H1 (cell line): ENCODE data around the gene TYW1B. TPM values are rescaled to one million over a fixed set of nuclear protein-coding genes. Genes with fewer than 3 reads are reported as not detected.

ENCODE experiments used
- CTCF ChIA-PET: fragments of 300-600 bp; sonication (Branson Sonifier 250); formaldehyde crosslinking; loops from one replicate; lab custom pipeline; 2021; ENCODE audit not compliant: partially characterized antibody; lab: Charles Lee
- POLR2A ChIA-PET: fragments of 300-600 bp; sonication (Branson Sonifier 250); formaldehyde crosslinking; loops from one replicate; lab custom pipeline; 2021; ENCODE audit warnings: inconsistent platforms; ENCODE audit not compliant: partially characterized antibody; lab: Charles Lee
- DNase-seq, 2 experiments: peaks; one replicate each; pipeline versions ENCODE4 v3.0.0 to v3.0.0-alpha.2; 2010 to 2022; ENCODE audit warnings: low spot score in 2 of 2, low read depth in 1 of 2, mixed read lengths in 1 of 2
- FAIRE-seq: peaks from 2 replicates; lab custom pipeline; 2011; peaks lifted over from hg19 to GRCh38; lab: Jason Lieb, UNC
- H2AFZ ChIP-seq: 2 replicates; pipeline ENCODE4 v1.8.1; 2012; ENCODE audit warnings: low read length, inconsistent platforms
- H2AK5ac ChIP-seq: 2 replicates; pipeline ENCODE4 v1.6.1; 2013; ENCODE audit warnings: low read depth, low read length
- H2BK120ac ChIP-seq: replicated peaks from 2 replicates; pipeline ENCODE3; 2013; ENCODE audit warnings: low read depth, low read length, inconsistent platforms
- H2BK12ac ChIP-seq: 2 replicates; pipeline ENCODE4 v1.6.1; 2013; ENCODE audit warnings: low read depth, low read length
- H2BK15ac ChIP-seq: 2 replicates; pipeline ENCODE4 v1.6.1; 2013; ENCODE audit warnings: low read length
- H2BK20ac ChIP-seq: 2 replicates; pipeline ENCODE4 v1.6.1; 2013; ENCODE audit warnings: low read length
- H2BK5ac ChIP-seq: 2 replicates; pipeline ENCODE4 v1.6.1; 2013; ENCODE audit warnings: low read depth, low read length
- H3K14ac ChIP-seq: 2 replicates; pipeline ENCODE4 v1.6.1; 2013; ENCODE audit warnings: inconsistent platforms; ENCODE audit not compliant: insufficient read length
- H3K18ac ChIP-seq: 2 replicates; pipeline ENCODE4 v1.6.1; 2013; ENCODE audit warnings: low read length; ENCODE audit errors: extremely low read depth
- H3K23ac ChIP-seq: 2 replicates; pipeline ENCODE4 v1.6.1; 2013; ENCODE audit warnings: inconsistent platforms; ENCODE audit not compliant: insufficient read length
- H3K23me2 ChIP-seq: 2 replicates; pipeline ENCODE4 v1.6.1; 2013; ENCODE audit warnings: low read depth, low read length
- H3K27ac ChIP-seq: 2 replicates; pipeline ENCODE4 v1.6.1; 2011; ENCODE audit warnings: low read depth, low read length, inconsistent platforms
- H3K27me3 ChIP-seq, 4 experiments: replicated peaks in 1 of 4; 1 replicate in 1 of 4; 2 replicates in 3 of 4; pipeline versions ENCODE4 v1.6.1 to v1.8.1; 2011 to 2013; ENCODE audit warnings: low read length in 3 of 4, mild to moderate bottlenecking in 3 of 4, inconsistent platforms in 2 of 4, mixed read lengths in 2 of 4, moderate library complexity in 1 of 4; ENCODE audit not compliant: control insufficient read depth in 3 of 4, insufficient read depth in 3 of 4; ENCODE audit errors: extremely low read depth in 1 of 4
- H3K36me3 ChIP-seq, 4 experiments: 2 replicates each; pipeline versions ENCODE4 v1.6.1 to v1.8.1; 2011 to 2013; ENCODE audit warnings: mild to moderate bottlenecking in 4 of 4, low read length in 3 of 4, moderate library complexity in 2 of 4, control low read depth in 1 of 4, inconsistent platforms in 1 of 4; ENCODE audit not compliant: insufficient read depth in 4 of 4, control insufficient read depth in 2 of 4
- H3K4ac ChIP-seq: replicated peaks from 2 replicates; pipeline ENCODE3; 2013; ENCODE audit warnings: low read length, low read depth, mixed read lengths, inconsistent platforms; ENCODE audit not compliant: insufficient read length
- H3K4me1 ChIP-seq, 4 experiments: replicated peaks in 1 of 4; 1 replicate in 1 of 4; 2 replicates in 3 of 4; pipeline versions ENCODE4 v1.6.1 to v1.8.1; 2011 to 2013; ENCODE audit warnings: low read length in 3 of 4, inconsistent platforms in 2 of 4, mixed read lengths in 1 of 4; ENCODE audit not compliant: insufficient read depth in 4 of 4, control insufficient read depth in 3 of 4
- H3K4me2 ChIP-seq, 2 experiments: 2 replicates each; pipeline versions ENCODE4 v1.6.1 to v1.8.1; 2011 to 2013; ENCODE audit warnings: low read depth in 2 of 2, low read length in 2 of 2, control low read depth in 1 of 2, inconsistent platforms in 1 of 2, mild to moderate bottlenecking in 1 of 2; ENCODE audit not compliant: insufficient read depth in 1 of 2
- H3K4me3 ChIP-seq, 4 experiments: fragments of 200-600, 300-600 bp in 1 of 4; sonication (generic), shearing (Covaris generic), sonication (Bioruptor Twin) in 1 of 4; 2 replicates each; pipeline versions ENCODE4 v1.5.1 to v1.8.1; 2011 to 2016; ENCODE audit warnings: low read length in 4 of 4, low read depth in 3 of 4, control low read depth in 2 of 4, inconsistent platforms in 2 of 4, mild to moderate bottlenecking in 2 of 4, mixed read lengths in 1 of 4, moderate library complexity in 1 of 4; ENCODE audit not compliant: insufficient read depth in 2 of 4; ENCODE audit errors: extremely low read depth in 1 of 4
- H3K56ac ChIP-seq: replicated peaks from 2 replicates; pipeline ENCODE3; 2013; ENCODE audit warnings: low read depth, mild to moderate bottlenecking, mixed read lengths, low read length, inconsistent platforms; ENCODE audit not compliant: insufficient read length
- H3K79me1 ChIP-seq: 2 replicates; pipeline ENCODE4 v1.6.1; 2013; ENCODE audit warnings: low read depth, low read length, control low read depth
- H3K79me2 ChIP-seq, 2 experiments: 2 replicates each; pipeline versions ENCODE4 v1.6.1 to v1.8.1; 2012 to 2013; ENCODE audit warnings: low read length in 2 of 2, mild to moderate bottlenecking in 2 of 2, inconsistent platforms in 1 of 2; ENCODE audit not compliant: insufficient read depth in 2 of 2, control insufficient read depth in 1 of 2
- H3K9ac ChIP-seq, 4 experiments: replicated peaks in 1 of 4; 1 replicate in 1 of 4; 2 replicates in 3 of 4; pipeline versions ENCODE4 v1.6.1 to v1.8.1; 2011 to 2013; ENCODE audit warnings: low read depth in 3 of 4, low read length in 3 of 4, control low read depth in 2 of 4, mild to moderate bottlenecking in 2 of 4, moderate library complexity in 2 of 4, inconsistent platforms in 1 of 4; ENCODE audit errors: extremely low read depth in 1 of 4
- H3K9me3 ChIP-seq, 2 experiments: 2 replicates each; pipeline versions ENCODE4 v1.6.1 to v1.8.1; 2012 to 2013; ENCODE audit warnings: mild to moderate bottlenecking in 2 of 2, moderate library complexity in 2 of 2, control low read depth in 1 of 2, inconsistent platforms in 1 of 2, low read depth in 1 of 2, low read length in 1 of 2, mixed read lengths in 1 of 2; ENCODE audit not compliant: insufficient read depth in 2 of 2
- H4K20me1 ChIP-seq, 2 experiments: replicated peaks in 1 of 2; 2 replicates each; pipeline versions ENCODE3 to v1.8.1; 2011 to 2013; ENCODE audit warnings: inconsistent platforms in 2 of 2, low read length in 2 of 2, mild to moderate bottlenecking in 1 of 2; ENCODE audit not compliant: insufficient read depth in 2 of 2, control insufficient read depth in 1 of 2
- H4K5ac ChIP-seq: 2 replicates; pipeline ENCODE4 v1.6.1; 2013; ENCODE audit warnings: low read length, low read depth, mixed read lengths, inconsistent platforms; ENCODE audit not compliant: insufficient read length
- H4K8ac ChIP-seq: 2 replicates; pipeline ENCODE4 v1.8.0; 2013; ENCODE audit warnings: mild to moderate bottlenecking, moderate library complexity, low read length, inconsistent platforms; ENCODE audit not compliant: insufficient read depth; ENCODE audit errors: extremely low read depth
- H4K91ac ChIP-seq: replicated peaks from 2 replicates; pipeline ENCODE3; 2013; ENCODE audit warnings: low read length, mixed read lengths, inconsistent platforms; ENCODE audit not compliant: insufficient read length
- KDM1A ChIP-seq: fragments of 200-600, 300-600 bp; sonication (generic); IDR thresholded peaks from 2 replicates; pipeline ENCODE4 v1.7.1; 2016; ENCODE audit warnings: mild to moderate bottlenecking, low read length, borderline replicate concordance
- KDM4A ChIP-seq: IDR thresholded peaks from one replicate; pipeline ENCODE4 v1.7.1; 2012; ENCODE audit warnings: low read depth, mild to moderate bottlenecking, moderate library complexity, low read length, inconsistent platforms; ENCODE audit not compliant: severe bottlenecking
- PHF8 ChIP-seq: fragments of 200-600 bp; sonication (generic); conservative IDR thresholded peaks from 2 replicates; pipeline ENCODE4 v1.7.1; 2012; ENCODE audit warnings: low read depth, mild to moderate bottlenecking, inconsistent platforms, low read length, moderate library complexity
- SIX5 ChIP-seq: IDR thresholded peaks from 2 replicates; pipeline ENCODE4 v1.6.1; 2011; ENCODE audit warnings: mild to moderate bottlenecking, low read depth, low read length
- SP1 ChIP-seq: IDR thresholded peaks from 2 replicates; pipeline ENCODE4 v1.6.1; 2011; ENCODE audit warnings: low read depth, low read length
- SP4 ChIP-seq: IDR thresholded peaks from 2 replicates; pipeline ENCODE4 v1.6.1; 2012; ENCODE audit warnings: low read length, inconsistent platforms
- TAF1 ChIP-seq: IDR thresholded peaks from 2 replicates; pipeline ENCODE4 v1.6.1; 2011; ENCODE audit warnings: mild to moderate bottlenecking, low read depth, low read length
- TBP ChIP-seq: IDR thresholded peaks from 2 replicates; pipeline ENCODE4 v1.6.1; 2011; ENCODE audit warnings: low read depth, low read length, improper control_type of control experiment
- YY1 ChIP-seq: IDR thresholded peaks from 2 replicates; pipeline ENCODE4 v1.6.1; 2011; ENCODE audit warnings: low read depth, mild to moderate bottlenecking, low read length
- WGBS, 2 experiments: shearing (Covaris generic) in 1 of 2; methylation state at CpG; one replicate each; pipeline versions ENCODE4 v1.1.6 to v1.1.7; 2013 to 2015; ENCODE audit warnings: low lambda C conversion rate in 2 of 2, mixed read lengths in 2 of 2, inconsistent platforms in 1 of 2, low coverage in 1 of 2, missing lambda C conversion rate in 1 of 2; ENCODE audit not compliant: insufficient replicate concordance in 2 of 2, insufficient coverage in 1 of 2, insufficient read length in 1 of 2; ENCODE audit errors: extremely low coverage in 1 of 2, missing lambda C conversion rate in 1 of 2; 5-methylcytosine and 5-hydroxymethylcytosine counted together
- polyA plus RNA-seq, 7 experiments: library from polyadenylated mRNA; depleted of rRNA in 3 of 7; stranded (reverse) in 5 of 7; unstranded in 2 of 7; fragments of >200 nt in 5 of 7; fragments of 200-250 nt in 2 of 7; gene quantifications; 1 replicate in 5 of 7; 2 replicates in 1 of 7; 4 replicates in 1 of 7; pipeline versions ENCODE4 v1.2.1 to v1.2.3, GENCODE V29; 2011 to 2013; ENCODE audit warnings: missing spikeins in 2 of 7, mixed read lengths in 2 of 7
- total RNA-seq: library from RNA; stranded (reverse); fragmentation: NEBNext Ultra II Directional; extraction: Animal tissue kit (Norgen Biotek cat#: 25700); gene quantifications from 2 replicates; pipeline ENCODE4 v1.2.1, GENCODE V29; 2021
- TF ChIP-seq, protein P1 (sequence below): IDR thresholded peaks from 2 replicates; pipeline ENCODE4 v1.6.1; 2012; ENCODE audit warnings: inconsistent platforms

The TYW1B gene
- total and polyA plus RNA-seq, 2 of the 8 experiments (the other 6 are each of a cell fraction or from before 2014, with no cell fraction given) = 6.8 to 12.6 TPM

DNA sequence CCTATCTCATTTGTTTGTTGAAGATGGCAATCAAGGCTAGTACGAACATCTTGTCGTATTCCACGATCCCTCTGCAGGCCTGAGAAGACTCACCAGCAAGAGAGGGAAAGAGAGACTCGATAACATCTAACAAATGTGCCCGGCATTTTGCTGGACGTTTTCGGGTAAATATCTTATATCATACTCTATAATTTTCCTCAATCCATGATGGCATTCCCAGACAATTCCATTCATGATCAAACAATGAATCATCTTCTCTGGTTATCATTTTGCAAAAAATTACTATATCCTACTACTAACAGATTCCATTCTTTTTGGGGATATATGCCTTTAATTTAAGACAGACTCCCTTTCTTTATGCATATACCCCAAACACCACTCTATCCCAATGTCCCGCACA lies 118.1 kb downstream of the TYW1B start:
- 92% methylated on average over 8 of the region's 8 CpGs; no CpG with 5 or more reads in 1 of the 2 experiments for WGBS, 2 experiments
- Histone ChIP-seq H2BK12ac (no peak overlapping the region), H3K56ac (no peak overlapping the region), H2BK120ac (no peak overlapping the region), H4K5ac (no peak overlapping the region), H3K4ac (no peak overlapping the region), H2BK20ac (no peak overlapping the region), H3K9ac (no peak overlapping the region), H3K9me3 (no peaks in the 10 kb centered on the region), H3K18ac (no peak overlapping the region), H2AK5ac (no peak overlapping the region), H3K27me3 (no peaks in the 10 kb centered on the region), H3K36me3 (no peaks in the 10 kb centered on the region), H2AFZ (no peak overlapping the region)
- CTCF ChIA-PET = no interaction called here
- DNase-seq = no peak
- TF ChIP-seq TBP = no peak
- no peak for TF ChIP-seq KDM1A
- TF ChIP-seq PHF8 = no peak
- no peak for TF ChIP-seq SIX5
- TF ChIP-seq YY1 = no peak
- no peak for TF ChIP-seq SP1
- TF ChIP-seq, protein P1, sequence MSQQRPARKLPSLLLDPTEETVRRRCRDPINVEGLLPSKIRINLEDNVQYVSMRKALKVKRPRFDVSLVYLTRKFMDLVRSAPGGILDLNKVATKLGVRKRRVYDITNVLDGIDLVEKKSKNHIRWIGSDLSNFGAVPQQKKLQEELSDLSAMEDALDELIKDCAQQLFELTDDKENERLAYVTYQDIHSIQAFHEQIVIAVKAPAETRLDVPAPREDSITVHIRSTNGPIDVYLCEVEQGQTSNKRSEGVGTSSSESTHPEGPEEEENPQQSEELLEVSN = no peak
- no peak for TF ChIP-seq KDM4A
- TF ChIP-seq TAF1 = no peak
- TF ChIP-seq SP4 = no peak
- TF ChIP-seq, all 59 proteins: peak for 0
- H4K8ac ChIP-seq = no peak overlapping the region
- H3K14ac ChIP-seq = no peak overlapping the region
- POLR2A ChIA-PET = no interaction called here
- no peak overlapping the region for H2BK5ac ChIP-seq
- H3K4me1 ChIP-seq = no peaks in the 10 kb centered on the region; a peak in 1 of 7 replicates
- no peak overlapping the region for H3K4me3 ChIP-seq
- H3K79me1 ChIP-seq = no peaks in the 10 kb centered on the region
- FAIRE-seq = no peak
- H3K4me2 ChIP-seq = no peak overlapping the region
- no peak overlapping the region for H2BK15ac ChIP-seq
- H3K27ac ChIP-seq = no peak overlapping the region
- H4K20me1 ChIP-seq = no peaks in the 10 kb centered on the region
- H4K91ac ChIP-seq = no peak overlapping the region
- H3K79me2 ChIP-seq = no peaks in the 10 kb centered on the region
- H3K23ac ChIP-seq = no peak overlapping the region
- no peaks in the 10 kb centered on the region for H3K23me2 ChIP-seq
